Activated naive CD4-positive, alpha-beta T cell treated with anti-CD3 and anti-CD28 coated beads for 36 hours (primary cell): Measurements from ENCODE around the gene ADGRE1. TPM values are rescaled to one million over a fixed set of nuclear protein-coding genes. Genes with fewer than 3 reads are reported as not detected.

Experiments used
- CTCF ChIA-PET: fragments of 350-600 bp; sonication (Branson Sonifier 250); formaldehyde crosslinking; loops from one replicate; lab custom pipeline; 2021; ENCODE audit warnings: antibody characterized with exemption; lab: Charles Lee
- DNase-seq: peaks from one replicate; pipeline ENCODE4 v3.0.0-alpha.2; 2020
- H3K27ac Mint-ChIP-seq: one replicate; pipeline ENCODE4 v1.8.0; 2021; ENCODE audit warnings: mild to moderate bottlenecking, mixed read lengths
- H3K27me3 Mint-ChIP-seq: one replicate; pipeline ENCODE4 v1.8.0; 2021; ENCODE audit warnings: low read depth, mixed read lengths
- H3K36me3 Mint-ChIP-seq: one replicate; pipeline ENCODE4 v1.8.0; 2021; ENCODE audit warnings: low read depth, mixed read lengths
- H3K4me1 Mint-ChIP-seq: one replicate; pipeline ENCODE4 v1.8.0; 2021; ENCODE audit warnings: low read depth, mixed read lengths
- H3K4me3 Mint-ChIP-seq: one replicate; pipeline ENCODE4 v1.8.0; 2021; ENCODE audit warnings: mild to moderate bottlenecking, moderate library complexity, mixed read lengths
- H3K9me3 Mint-ChIP-seq: one replicate; pipeline ENCODE4 v1.8.0; 2021; ENCODE audit warnings: mixed read lengths
- intact Hi-C: fragments of 100-400 bp; cut with micrococcal nuclease; formaldehyde crosslinking; loops from one replicate; pipeline ENCODE4 v1.15.1; 2023
- total RNA-seq, 2 experiments: library from RNA; stranded (reverse); gene quantifications; one replicate each; pipeline ENCODE4 v1.2.3, GENCODE V29; 2021

The ADGRE1 gene
- total RNA-seq, 2 experiments from 2014 or later, result 9.1 to 11.2 TPM

GRCh38 chr19:6963937-6964336, 76.6 kb downstream of the ADGRE1 start:
- Mint-ChIP-seq H3K9me3 (no peaks in the 10 kb centered on the region), H3K27me3 (no peaks in the 10 kb centered on the region), H3K4me3 (no peak overlapping the region), H3K4me1 (peaks cover 3% of the 10 kb centered on the region), H3K36me3 (peaks cover 5% of the 10 kb centered on the region), H3K27ac (no peak overlapping the region)
- intact Hi-C loops, result no loop called here
- CTCF ChIA-PET, result interaction anchor here (0.5 to 1.5 kb wide), 18 partner anchors 9 to 1764 kb away, joined by 3 to 6 read pairs (median 3); partner anchors contain the start of gene VAV1
- peak; percentile 60 for DNase-seq

GRCh38 chr19:6967967-6968366, 80.6 kb downstream of the ADGRE1 start:
- intact Hi-C loops, result no loop called here
- no peak for DNase-seq
- H3K4me1 Mint-ChIP-seq, result peaks cover 10% of the 10 kb centered on the region
- no peaks in the 10 kb centered on the region for H3K9me3 Mint-ChIP-seq
- H3K4me3 Mint-ChIP-seq, result no peak overlapping the region
- no peaks in the 10 kb centered on the region for H3K27me3 Mint-ChIP-seq
- CTCF ChIA-PET, result interaction anchor here (0.7 kb wide), 1 partner anchor 151 kb away, joined by 3 read pairs; no protein-coding TSS in a partner anchor
- H3K36me3 Mint-ChIP-seq, result peaks cover 7% of the 10 kb centered on the region
- H3K27ac Mint-ChIP-seq, result peak overlapping the region; percentile 13

GRCh38 chr19:6969490-6969889, 82.1 kb downstream of the ADGRE1 start:
- intact Hi-C loops, result no loop called here
- CTCF ChIA-PET, result interaction anchor here (0.7 kb wide), 1 partner anchor 67 kb away, joined by 3 read pairs; no protein-coding TSS in a partner anchor

GRCh38 chr19:6970021-6970420, 82.6 kb downstream of the ADGRE1 start:
- Mint-ChIP-seq H3K4me3 (no peak overlapping the region), H3K9me3 (no peaks in the 10 kb centered on the region), H3K27ac (no peak overlapping the region), H3K27me3 (no peaks in the 10 kb centered on the region), H3K36me3 (peaks cover 4% of the 10 kb centered on the region), H3K4me1 (peaks cover 7% of the 10 kb centered on the region)
- CTCF ChIA-PET, result interaction anchor here (0.5 to 0.7 kb wide), 2 partner anchors 67 to 456 kb away, joined by 3 to 5 read pairs; no protein-coding TSS in a partner anchor
- DNase-seq, result no peak
- intact Hi-C loops, result no loop called here

More at GRCh38 chr19:6969490-6969889, 82.1 kb downstream of the ADGRE1 start:
- H3K4me1 Mint-ChIP-seq, result peaks cover 7% of the 10 kb centered on the region
- peaks cover 4% of the 10 kb centered on the region for H3K36me3 Mint-ChIP-seq
- no peak overlapping the region for H3K27ac Mint-ChIP-seq
- no peaks in the 10 kb centered on the region for H3K9me3 Mint-ChIP-seq
- no peaks in the 10 kb centered on the region for H3K27me3 Mint-ChIP-seq
- H3K4me3 Mint-ChIP-seq, result no peak overlapping the region
- DNase-seq, result no peak

DNA sequence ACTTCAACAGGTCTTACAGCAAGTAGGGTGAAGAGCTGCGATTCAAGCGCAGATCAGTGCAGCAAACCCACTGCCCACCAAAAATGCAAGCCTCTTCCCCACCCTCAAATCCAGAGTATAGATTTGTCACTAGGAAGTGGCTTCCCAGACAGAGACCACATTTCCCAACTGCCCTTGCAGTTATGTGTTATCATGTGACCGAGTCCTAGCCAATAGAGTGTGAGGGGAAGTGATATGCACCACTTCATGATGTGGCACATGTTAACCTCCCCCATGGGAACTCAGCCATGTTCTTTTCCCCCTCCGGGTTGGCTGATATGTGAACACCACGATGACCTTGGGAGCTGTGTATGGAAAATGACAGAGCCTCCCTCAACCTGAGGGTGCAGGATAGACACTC, 83.1 kb downstream of the ADGRE1 start:
- H3K9me3 Mint-ChIP-seq, result no peaks in the 10 kb centered on the region
- H3K4me1 Mint-ChIP-seq, result peaks cover 7% of the 10 kb centered on the region
- CTCF ChIA-PET, result interaction anchor here (0.7 kb wide), 1 partner anchor 68 kb away, joined by 3 read pairs; no protein-coding TSS in a partner anchor
- intact Hi-C loops, result no loop called here
- H3K27ac Mint-ChIP-seq, result no peak overlapping the region
- H3K4me3 Mint-ChIP-seq, result no peak overlapping the region
- H3K27me3 Mint-ChIP-seq, result no peaks in the 10 kb centered on the region
- H3K36me3 Mint-ChIP-seq, result peaks cover 4% of the 10 kb centered on the region
- peak; percentile 24 for DNase-seq

DNA sequence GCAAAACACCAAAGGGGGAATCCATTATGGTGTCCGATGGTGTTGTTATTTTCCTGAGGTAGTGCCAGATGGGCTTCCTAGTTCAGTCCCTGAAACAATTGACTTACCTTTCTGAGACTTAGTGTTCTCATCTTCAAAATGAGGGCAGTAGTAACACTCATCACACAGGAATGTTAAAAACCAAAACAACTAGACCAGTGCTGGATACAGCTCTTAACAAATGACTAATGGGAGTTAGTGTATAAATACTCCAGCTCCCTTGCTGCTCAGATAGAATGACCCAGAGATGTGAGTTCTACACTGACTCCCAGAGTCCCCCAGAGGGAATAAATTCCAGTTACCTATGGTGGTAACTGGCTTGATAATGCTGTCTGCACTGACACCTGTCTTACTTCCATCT, 84.0 kb downstream of the ADGRE1 start:
- CTCF ChIA-PET, result interaction anchor here (2.1 kb wide), 1 partner anchor 8 kb away, joined by 5 read pairs; no protein-coding TSS in a partner anchor
- intact Hi-C loops, result no loop called here
- H3K36me3 Mint-ChIP-seq, result peaks cover 6% of the 10 kb centered on the region
- H3K27ac Mint-ChIP-seq, result no peak overlapping the region
- no peaks in the 10 kb centered on the region for H3K9me3 Mint-ChIP-seq
- no peak overlapping the region for H3K4me3 Mint-ChIP-seq
- H3K4me1 Mint-ChIP-seq, result peaks cover 7% of the 10 kb centered on the region
- no peak for DNase-seq
- H3K27me3 Mint-ChIP-seq, result no peaks in the 10 kb centered on the region

DNA sequence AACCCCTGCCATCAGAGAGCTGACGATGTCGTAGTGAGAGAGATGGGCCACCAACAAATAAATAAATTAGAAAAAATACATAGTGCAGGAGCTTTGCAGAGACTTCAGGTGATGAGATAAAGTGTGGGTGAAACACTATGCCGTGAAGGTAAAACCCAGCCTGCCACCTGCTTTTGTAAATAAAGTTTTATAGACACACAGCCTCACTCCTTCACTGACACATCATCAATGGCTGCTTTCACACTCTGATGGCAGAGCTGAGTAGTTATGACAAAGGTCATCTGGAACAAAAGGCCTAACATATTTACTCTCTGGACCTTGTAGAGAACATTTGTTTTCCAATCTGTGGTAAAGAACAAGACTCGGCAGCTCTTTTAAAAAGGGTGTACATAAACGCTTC, 88.8 kb downstream of the ADGRE1 start:
- Mint-ChIP-seq H3K27ac (no peak overlapping the region), H3K9me3 (peaks cover 12% of the 10 kb centered on the region), H3K36me3 (peaks cover 12% of the 10 kb centered on the region), H3K27me3 (no peaks in the 10 kb centered on the region), H3K4me3 (no peak overlapping the region), H3K4me1 (peaks cover 2% of the 10 kb centered on the region)
- no peak for DNase-seq
- intact Hi-C loops, result no loop called here
- CTCF ChIA-PET, result no interaction called here

- H3K36me3 Mint-ChIP-seq, result peaks cover 22% of the 10 kb centered on the region
- CTCF ChIA-PET, result no interaction called here
Observed at GRCh38 chr19:6979399-6979798, 92.0 kb downstream of the ADGRE1 start.

DNA sequence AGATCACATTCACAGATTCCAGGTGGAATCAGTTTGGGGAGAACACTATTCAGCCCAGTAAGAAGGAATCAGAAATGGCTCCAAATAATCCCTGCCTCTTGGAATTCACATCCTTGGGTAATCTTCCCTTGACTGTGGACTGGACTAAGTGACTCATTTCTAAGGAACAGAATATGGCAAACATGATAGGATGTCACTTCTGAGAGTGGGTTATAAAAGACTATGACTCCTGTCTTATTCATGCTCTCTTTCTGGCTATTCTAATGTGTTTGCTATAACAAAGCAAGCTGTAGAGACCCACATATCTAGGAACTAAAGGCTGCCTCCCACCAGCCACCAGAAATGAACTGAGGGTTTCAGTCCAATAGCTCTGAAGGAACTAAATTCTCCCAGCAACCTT, 96.1 kb downstream of the ADGRE1 start:
- H3K27me3 Mint-ChIP-seq, result no peaks in the 10 kb centered on the region
- CTCF ChIA-PET, result no interaction called here
- intact Hi-C loops, result loop anchor here (5.0 kb wide), 1 partner anchor 36 kb away; no protein-coding TSS in a partner anchor
- H3K4me3 Mint-ChIP-seq, result no peak overlapping the region
- H3K9me3 Mint-ChIP-seq, result peaks cover 20% of the 10 kb centered on the region
- no peaks in the 10 kb centered on the region for H3K4me1 Mint-ChIP-seq
- H3K36me3 Mint-ChIP-seq, result peaks cover 36% of the 10 kb centered on the region
- no peak overlapping the region for H3K27ac Mint-ChIP-seq
- no peak for DNase-seq

More at GRCh38 chr19:6979399-6979798, 92.0 kb downstream of the ADGRE1 start:
- no peak overlapping the region for H3K4me3 Mint-ChIP-seq
- intact Hi-C loops, result no loop called here
- H3K4me1 Mint-ChIP-seq, result no peaks in the 10 kb centered on the region
- DNase-seq, result peak; percentile 33
- peaks cover 16% of the 10 kb centered on the region for H3K9me3 Mint-ChIP-seq
- no peaks in the 10 kb centered on the region for H3K27me3 Mint-ChIP-seq
- no peak overlapping the region for H3K27ac Mint-ChIP-seq

GRCh38 chr19:6987850-6988249, 100.5 kb downstream of the ADGRE1 start:
- Mint-ChIP-seq H3K36me3 (peaks cover 35% of the 10 kb centered on the region), H3K4me3 (no peak overlapping the region), H3K27me3 (no peaks in the 10 kb centered on the region), H3K4me1 (no peaks in the 10 kb centered on the region), H3K27ac (no peak overlapping the region), H3K9me3 (peaks cover 19% of the 10 kb centered on the region)
- DNase-seq, result no peak
- intact Hi-C loops, result no loop called here
- CTCF ChIA-PET, result interaction anchor here (0.8 to 1.4 kb wide), 2 partner anchors 24 to 64 kb away, joined by 3 read pairs; no protein-coding TSS in a partner anchor

DNA sequence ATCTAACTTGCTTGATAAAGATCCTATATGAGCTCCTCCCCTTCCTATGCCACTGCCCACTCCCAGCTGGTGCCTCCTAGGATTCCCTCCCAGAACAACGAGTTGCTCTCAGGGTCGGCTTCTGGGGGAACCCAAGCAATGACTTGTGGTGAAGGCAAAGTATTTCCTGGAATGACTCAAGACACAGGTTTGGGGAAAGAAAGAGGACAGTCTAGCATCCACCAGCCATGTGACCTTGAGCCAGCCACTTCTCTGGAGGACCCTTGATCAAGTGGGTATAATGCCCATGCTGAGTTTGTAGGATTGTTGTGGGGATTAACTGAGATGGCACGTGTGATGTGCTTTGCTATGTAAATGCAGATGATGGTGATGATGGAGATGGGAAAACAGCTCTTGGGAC, 100.9 kb downstream of the ADGRE1 start:
- DNase-seq, result no peak
- Mint-ChIP-seq H3K4me3 (no peak overlapping the region), H3K4me1 (no peaks in the 10 kb centered on the region), H3K9me3 (peaks cover 18% of the 10 kb centered on the region), H3K27ac (no peak overlapping the region), H3K36me3 (peaks cover 32% of the 10 kb centered on the region), H3K27me3 (no peaks in the 10 kb centered on the region)
- intact Hi-C loops, result no loop called here
- CTCF ChIA-PET, result interaction anchor here (0.8 to 1.4 kb wide), 2 partner anchors 24 to 64 kb away, joined by 3 read pairs; no protein-coding TSS in a partner anchor
